ENCODE results near the gene TRPM2. TPM values are rescaled to one million over a fixed set of nuclear protein-coding genes. Genes with fewer than 3 reads are reported as not detected.
A peak's percentile ranks its signal among the peaks of the same experiment; 100 is the strongest.
"Not testable (repeated sequence)": the region's sequence is repeated elsewhere in the genome, so short reads cannot be mapped to it uniquely, and the experiment has no call there.

The TRPM2 gene
- total RNA-seq, 1 experiment from 2014 or later: not detected

DNA sequence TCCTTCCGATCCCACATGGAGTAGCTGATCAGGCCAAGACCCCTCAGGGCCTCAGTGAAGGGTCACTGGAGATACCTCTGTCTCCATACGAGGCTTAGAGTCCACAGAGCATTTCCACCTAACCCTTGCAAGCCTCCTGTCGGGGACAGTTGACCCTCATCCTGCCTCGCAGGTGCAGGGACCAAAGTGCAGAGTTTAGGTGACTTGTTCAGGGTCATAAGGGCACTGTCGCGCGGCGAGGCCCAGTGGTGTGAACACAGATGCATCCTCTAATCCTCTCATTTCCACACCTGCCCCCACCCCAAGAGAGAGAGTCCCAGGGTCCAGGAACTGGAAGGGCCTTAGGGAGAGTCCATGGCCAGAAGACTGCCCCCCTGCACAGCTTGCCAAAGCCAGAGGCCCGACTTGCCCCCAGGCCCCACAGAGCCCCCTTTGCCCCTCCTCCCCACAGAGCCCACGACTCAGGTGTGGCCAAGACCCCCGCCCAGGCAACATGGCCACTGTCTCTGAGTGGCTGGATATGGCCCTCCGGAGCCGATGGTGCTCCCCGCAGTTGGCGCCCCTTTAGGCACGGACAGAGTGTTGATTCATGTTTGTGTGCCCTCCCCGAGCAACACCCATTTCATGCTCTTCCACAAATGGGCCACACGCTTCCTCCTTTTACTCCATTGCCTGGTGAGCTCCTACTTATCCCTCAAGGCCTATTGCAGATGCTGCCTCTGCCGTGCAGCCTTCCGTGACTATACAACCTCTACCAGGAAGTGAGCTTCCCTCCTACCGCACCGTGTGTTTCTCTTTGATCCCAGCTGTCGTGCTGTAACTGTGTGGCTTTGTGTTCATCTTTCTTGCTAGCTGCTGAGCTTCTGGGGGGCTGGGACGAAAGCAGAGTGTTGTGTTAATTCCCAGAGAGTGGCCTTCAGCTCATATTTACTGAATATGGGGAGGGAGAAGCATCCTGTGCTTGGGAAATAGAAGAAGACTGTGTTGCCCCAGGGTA is 1.7 kb downstream of the TRPM2 start:
- DNase-seq (ENCODE audit: low read depth): no peak

DNA sequence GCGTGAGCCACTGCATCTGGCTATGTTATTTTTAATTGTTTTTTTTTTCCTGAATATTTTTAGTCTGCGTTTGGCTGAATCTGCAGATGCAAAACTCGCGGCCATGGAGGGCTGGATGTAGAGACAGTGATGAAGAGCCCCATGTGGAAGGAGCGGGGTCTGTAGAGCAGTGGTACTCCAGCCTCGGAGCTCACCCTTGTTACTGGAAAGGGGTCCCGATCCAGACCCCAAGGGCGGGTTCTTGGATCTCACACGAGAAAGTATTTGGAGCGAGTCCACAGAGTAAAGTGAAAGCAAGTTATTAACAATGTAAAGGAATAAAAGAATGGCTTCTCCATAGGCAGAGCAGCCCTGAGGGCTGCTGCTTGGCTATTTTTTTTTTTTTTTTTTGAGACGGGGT is 2.7 kb downstream of the TRPM2 start:
- DNase-seq (ENCODE audit: low read depth): no peak

DNA sequence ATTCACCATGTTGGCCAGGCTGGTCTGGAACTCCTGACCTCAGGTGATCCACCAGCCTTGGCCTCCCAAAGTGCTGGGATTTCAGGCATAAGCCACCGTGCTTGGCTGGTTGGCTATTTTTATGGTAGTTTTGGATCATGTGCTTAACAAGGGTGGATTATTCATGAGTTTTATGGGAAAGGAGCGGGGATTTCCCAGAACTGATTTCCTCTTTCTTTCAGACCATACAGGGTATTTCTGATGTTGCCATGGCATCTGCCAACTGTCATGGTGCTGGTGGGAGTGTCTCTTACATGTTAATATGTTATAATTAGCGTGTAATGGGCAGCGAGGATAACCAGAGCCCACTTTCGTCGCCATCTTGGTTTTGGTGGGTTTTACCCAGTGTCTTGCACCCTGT is 3.2 kb downstream of the TRPM2 start:
- no peak for DNase-seq (ENCODE audit: low read depth)

DNA sequence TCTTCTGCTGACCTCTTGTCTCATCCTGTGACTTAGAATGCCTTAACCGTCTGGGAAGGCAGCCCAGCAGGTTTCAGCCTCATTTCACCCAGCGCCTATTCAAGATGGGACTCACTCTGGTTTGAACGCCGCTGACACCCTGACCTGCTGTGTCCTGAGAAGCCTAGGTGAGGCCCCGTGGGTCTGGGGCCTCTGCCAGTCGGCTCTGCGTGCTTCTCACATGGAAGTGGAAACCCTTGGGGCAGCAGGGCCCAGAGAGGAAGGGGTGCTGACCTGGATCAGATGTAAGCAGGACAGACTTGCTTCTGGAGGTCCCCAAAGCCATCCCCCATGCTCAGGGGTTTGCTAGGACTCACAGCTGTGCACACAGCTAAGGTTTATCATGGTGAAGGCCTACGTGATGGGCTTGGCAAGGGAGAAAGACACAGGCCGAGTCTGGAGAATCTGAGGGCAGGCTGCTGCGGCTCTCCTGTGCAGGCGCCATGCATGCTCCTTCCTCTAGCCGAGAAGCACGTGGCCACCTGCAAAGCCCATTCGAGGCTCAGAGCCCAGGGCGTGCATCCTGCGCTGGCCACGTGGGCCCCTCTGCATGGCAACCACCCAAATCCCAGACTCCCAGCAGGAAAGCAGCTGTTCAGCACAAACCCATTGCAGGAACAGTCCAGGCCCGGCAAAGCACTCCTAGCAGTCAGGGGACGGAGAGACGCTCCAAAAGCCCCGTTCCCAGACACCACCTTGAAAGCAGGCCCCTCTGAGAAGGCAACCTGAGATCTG is 3.8 kb downstream of the TRPM2 start:
- DNase-seq (ENCODE audit: low read depth): no peak

DNA sequence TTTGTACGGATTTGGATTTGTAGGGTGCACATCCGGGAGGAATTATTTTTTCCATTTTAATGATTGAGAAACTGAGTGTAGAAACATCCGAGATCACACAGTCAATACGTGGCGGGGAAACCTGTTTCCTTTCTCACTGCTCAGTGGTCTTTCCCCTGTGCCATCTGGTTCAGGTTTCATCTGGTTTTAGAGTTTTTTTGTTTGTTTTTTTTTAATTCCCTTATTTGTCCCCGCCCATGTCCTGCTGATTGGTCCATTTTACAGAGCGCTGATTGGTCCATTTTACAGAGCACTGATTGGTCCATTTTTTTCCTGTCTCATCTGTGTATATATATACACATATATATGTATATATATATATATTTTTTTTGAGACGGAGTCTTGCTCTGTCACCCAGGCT is 6.0 kb downstream of the TRPM2 start:
- DNase-seq (ENCODE audit: low read depth): no peak

DNA sequence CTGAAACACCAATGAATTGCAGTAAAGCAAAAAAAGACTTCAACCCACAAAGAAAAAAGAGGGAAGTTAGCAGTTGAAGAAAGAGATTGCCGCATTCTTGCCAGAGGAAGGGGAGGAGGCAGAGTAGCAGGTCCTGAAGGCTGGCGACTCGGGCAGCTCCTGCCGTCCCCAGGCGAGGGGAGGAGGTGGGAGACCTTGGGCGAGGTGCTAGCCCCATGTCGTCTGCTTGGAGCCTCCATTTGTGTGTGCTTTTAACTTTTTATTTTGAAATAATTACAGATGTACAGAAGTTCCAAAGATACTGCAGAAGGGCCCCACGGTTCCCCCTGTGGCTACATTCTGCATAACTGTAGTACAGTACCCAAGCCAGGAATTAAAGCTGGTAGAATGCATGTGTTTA is 6.7 kb downstream of the TRPM2 start:
- DNase-seq (ENCODE audit: low read depth): no peak

DNA sequence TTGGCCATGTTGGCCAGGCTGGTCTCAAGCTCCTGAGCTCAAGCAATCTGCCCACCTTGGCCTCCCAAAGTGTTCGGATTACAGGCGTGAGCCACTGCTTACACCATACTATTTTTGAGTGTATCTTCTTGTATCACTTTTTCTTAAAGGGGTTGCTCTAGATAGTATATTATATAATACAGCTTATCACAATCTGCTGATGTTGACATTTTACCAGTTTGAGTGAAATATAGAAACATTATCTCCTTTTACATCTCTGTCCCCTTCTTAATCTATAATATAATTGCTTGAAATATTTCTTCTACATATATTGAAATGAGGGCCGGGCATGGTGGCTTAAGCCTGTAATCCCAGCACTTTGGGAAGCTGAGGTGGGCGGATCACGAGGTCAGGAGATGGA is 8.5 kb downstream of the TRPM2 start:
- not testable (repeated sequence) for DNase-seq (ENCODE audit: low read depth)

DNA sequence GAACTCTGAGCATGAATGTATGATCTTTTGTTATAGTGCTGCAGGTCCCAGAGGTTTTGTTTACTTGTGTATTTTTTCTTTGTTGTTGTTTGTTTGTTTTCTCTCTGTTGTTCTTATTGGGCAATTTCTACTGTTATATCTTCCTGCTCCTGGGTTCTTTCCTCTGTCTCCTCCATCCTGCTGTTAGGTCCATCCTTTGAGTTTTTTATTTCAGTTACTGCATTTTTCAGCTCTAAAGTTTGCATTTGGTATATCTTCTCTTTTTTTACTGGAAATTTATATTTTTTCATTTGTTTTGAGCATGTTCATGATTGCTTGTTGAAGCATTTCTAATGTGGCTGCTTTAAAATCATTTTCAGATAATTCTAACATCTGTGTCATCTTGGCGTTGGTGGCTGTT is 9.9 kb downstream of the TRPM2 start:
- no peak for DNase-seq (ENCODE audit: low read depth)

DNA sequence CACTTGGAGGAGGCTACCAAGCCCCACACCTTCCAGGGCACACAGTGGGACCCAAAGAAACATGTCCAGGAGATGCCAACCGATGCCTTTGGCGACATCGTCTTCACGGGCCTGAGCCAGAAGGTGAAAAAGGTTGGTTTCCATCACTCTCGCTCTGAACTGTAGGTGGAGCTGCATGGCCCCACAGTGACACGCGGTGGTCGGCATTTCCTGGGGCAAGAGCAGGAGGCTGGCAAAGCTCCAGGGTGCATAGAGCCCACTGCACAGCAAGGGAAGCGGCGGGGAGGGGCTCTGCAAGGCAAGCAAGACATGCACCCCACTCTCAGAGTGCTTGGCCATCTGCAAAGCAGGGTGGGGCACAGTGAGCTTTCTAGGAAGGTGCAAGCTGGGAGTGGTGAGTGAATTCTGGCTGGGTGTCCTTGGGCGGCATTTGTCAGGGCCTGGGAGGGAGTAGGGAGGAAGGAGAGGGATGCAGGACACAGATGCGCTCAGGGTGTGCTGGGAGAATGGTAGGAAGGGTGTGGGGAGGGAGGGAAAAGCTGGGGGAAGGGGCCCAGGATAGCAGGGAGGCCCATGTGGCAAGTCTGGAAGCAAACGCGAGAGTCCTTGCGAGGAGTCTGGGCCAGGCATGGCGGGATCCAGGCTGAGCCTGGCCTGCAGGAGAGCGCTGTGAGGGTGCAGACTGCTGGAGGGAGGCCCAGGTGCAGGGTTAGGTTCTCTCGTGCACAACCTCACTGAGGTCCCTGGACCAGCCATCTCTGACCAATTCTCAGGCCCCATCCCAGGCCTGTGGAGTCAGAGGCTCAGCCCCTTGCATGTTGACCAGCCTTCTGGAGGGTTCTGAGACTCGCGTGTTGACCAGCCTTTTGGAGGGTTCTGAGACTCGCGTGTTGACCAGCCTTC is 11.0 kb downstream of the TRPM2 start:
- DNase-seq (ENCODE audit: low read depth): no peak

DNA sequence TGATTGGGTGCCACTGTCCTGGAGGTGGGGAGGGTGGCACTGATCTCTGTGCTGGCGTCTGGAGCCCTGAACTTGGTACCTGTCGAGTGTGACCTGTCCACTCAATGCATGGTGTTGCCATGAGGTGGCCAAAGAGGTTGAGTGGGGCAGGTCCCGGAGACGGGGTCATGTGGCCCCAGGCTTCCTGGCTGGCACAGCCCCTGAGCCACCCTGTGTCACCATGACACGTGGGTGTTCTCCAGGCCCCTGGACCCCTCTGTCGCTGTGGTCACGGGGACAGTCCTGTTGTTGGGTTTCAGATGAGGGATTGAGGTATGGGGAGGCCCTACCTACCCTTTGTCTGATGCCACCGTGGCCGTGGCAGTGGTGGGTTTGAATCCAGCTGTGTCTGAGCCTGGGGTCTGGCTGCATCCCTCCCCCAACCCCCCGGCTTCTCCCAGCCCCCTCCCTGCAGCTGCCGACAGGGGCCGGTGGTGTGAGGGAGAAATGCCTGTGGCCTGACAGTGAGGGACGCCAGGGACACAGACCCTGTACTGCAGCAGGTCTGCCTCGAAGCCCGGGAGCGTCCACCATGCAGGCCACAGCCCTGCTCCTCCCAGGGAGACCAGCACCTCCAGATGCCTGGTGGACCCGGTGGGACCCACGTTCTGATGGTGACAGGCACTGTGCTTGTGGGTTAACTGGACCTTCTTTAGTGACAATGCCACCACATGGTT is 12.0 kb downstream of the TRPM2 start:
- DNase-seq (ENCODE audit: low read depth): no peak

DNA sequence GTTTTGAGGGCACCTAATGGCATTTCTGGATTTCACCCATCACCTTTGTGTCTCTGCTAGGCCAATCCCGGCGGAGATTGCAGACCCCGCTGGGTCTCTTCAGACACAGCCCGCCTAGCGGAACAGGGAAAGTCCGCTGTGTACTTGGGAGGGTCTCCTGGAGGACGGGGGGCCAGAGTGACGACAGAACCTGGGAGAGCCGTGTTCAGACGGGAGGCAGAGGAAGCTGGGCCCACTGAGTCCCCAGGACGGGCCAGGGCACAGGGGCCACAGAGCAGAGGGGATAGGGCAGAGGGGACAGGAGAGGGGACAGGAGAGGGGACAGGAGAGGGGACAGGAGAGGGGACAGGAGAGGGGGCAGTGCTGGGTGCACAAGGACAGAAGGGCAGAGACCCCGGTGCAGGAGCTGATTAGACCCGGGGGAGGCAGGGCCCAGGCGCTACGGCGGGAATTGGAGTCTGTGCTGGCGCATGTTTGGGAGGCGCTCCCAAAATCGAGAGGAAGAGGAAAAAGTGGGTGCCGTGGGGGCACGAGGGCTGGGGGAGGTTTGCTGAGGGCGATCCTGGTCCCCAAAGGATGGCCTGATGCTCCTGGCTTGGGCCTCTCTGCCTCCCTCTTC is 12.7 kb downstream of the TRPM2 start:
- no peak for DNase-seq (ENCODE audit: low read depth)

DNA sequence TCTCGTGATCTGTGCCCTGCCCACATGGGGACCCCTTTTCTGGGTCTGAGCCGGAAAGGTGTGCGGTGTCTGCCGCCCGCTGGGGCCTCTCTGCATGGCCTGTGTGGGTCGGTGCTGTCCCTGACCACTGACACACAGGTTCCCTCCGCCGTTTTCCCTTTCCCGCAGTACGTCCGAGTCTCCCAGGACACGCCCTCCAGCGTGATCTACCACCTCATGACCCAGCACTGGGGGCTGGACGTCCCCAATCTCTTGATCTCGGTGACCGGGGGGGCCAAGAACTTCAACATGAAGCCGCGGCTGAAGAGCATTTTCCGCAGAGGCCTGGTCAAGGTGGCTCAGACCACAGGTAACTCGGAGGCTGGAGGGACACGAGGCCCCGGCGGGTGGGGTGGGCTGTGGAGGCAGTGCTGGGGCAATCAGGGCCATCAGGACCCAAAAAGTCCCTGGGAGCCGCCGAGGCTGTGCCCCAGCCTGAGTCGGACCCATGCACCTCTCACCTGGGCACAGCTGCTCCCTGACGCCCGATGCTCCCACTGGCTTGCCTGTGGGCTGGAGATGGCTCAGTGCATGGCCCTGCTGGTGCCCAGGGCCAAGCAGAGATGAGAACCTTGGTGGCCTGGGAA is 13.3 kb downstream of the TRPM2 start:
- no peak for DNase-seq (ENCODE audit: low read depth)

DNA sequence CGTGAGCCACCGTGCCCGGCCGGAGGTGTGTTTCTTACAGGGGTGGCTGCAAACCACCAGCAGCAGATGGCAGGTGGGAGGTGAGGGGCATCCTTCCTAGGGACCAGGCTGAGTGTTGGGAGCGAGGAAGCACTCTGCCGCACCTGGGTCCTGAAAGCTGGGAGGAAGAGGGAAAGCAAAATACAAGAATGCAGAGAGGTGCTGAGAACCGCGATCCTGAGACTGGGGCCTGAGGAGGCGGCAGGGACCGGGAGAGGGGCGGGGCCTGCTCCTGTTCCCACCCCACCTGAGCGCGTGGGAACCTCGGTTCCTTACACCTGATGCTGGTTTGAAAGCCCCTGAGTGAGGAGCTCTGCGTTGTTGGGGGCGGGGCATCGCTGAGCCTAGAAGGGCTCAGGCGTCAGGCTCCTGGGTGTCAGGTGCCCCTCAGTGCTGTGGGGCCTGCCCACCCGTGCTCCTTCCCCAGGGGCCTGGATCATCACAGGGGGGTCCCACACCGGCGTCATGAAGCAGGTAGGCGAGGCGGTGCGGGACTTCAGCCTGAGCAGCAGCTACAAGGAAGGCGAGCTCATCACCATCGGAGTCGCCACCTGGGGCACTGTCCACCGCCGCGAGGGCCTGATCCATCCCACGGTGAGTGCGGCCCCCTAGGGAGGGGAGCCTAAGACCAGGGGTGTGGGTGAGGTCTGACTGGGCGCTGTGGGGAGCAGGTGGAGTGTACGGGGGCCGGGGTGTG is 15.5 kb downstream of the TRPM2 start:
- DNase-seq (ENCODE audit: low read depth): no peak

DNA sequence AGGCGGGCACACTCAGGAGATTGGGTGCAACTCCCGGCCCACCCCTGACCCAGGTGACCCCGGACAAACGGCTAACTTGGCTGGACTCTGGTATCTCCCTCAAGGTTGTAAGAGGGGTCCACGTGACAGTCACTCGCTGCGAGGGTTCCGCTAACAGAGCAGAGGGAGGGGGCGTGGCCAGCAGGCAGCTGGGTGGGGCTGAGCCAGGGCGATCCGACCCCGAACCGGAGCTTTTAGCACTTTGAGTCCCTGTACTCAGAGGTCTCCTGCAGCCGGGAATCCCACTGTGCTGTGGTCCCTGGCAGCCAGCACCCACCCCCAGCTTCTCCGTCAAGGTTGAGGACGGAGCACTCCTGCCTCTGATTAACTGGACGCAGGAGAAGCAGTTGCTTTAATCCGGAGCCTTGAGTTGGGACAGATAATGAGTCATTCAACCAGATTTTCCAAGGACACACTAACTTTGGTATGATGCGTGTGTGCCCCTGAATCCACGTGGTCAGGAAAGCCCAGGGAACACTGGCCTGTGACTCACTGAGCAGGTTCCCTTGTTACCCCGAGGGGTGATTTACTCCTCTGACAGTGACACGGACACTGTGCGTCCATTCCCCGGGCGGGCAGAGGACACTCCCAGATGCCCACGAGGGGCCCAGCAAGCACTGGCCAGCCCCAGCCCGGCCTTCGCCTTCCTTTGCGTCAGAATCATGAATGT is 16.8 kb downstream of the TRPM2 start:
- peak; percentile 53 for DNase-seq (ENCODE audit: low read depth)

DNA sequence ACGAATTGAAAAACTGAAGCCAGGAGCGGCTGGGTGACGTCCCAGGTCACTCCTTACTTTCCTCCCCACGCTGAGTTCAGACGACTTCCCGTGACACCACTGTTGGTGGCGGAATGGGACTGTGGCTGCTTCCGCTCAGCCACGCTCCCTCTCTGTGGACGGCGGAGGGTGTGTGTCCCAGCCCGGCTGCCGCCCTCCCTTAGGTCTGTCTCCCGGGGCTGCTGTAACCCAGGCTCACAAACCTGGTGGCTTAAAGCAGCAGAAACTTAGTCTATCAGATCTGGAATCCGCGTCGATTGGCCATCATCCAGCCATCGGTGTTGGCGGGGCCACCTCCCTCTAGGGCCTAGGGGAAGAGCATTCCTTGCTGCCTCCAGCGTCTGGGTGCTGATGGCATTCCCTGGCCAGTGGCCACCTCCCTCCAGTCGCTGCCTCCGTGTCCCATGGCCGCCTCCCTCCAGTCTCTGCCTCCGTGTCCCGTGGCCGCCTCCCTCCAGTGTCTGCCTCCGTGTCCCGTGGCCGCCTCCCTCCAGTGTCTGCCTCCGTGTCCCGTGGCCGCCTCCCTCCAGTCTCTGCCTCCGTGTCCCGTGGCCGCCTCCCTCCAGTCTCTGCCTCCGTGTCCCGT is 17.5 kb downstream of the TRPM2 start:
- DNase-seq (ENCODE audit: low read depth): no peak

DNA sequence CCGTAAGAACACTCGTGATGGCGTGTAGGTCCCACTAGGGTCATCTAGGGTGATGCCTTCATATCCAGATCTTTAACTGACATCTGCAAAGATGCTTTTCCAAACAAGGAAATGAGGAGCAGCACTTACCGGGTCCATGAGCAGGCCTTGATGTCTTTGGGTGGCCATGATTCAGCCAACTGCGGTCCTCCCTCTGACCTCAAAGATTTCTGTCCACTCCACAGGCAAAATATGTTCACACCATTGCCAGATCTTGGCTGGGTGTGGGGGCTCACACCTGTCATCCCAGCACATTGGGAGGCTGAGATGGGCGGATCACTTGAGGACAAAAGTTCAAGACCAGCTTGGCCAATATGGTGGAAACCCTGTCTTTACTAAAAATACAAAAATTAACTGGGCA is 18.2 kb downstream of the TRPM2 start:
- no peak for DNase-seq (ENCODE audit: low read depth)

DNA sequence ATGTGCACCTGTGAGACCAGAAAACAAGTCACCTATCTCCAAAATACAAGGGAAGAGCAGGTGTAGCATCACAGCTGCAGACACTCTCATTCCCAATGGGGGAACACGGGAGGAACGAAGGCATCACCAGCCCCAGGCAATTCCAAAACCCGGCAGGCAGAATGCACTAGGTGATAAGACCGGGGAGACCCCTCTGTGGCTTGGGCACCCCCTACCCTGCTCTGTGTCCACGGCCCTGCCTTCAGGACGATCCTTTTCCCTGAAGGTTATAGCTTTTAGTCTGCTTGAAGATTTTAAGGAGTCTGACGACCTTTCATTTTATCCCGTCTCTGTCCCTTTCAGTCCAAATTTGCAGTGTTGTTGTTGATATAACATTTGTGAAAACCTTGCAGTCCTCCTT is 19.2 kb downstream of the TRPM2 start:
- no peak for DNase-seq (ENCODE audit: low read depth)

DNA sequence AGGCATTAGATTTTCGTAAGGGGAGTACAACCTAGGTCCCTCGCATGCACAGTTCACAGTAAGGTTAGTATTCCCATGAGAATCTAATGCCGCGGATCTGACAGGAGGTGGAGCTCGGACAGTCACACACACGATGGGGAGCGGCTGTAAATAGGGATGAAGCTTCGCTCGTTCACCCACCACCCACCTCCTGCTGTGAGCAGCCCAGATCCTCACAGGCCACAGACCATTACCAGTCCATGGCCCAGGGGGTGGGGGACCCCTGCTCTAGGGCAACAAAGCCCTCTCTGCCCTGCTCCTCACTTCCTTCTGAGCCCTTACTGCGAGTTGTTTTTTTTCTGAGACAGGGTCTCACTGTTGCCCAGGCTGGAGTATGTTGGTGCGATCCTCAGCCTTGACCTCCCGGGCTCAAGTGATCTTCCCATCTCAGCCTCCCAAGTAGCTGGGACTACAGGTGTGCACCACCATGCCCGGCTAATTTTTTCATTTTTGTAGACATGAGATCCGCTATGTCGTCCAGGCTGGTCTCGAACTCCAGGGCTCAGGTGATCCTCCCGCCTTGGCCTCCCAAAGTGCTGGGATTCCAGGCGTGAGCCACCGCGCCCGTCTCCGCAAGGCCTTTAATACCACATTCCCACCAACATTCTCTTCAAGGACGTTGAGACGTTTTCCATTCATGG is 21.3 kb downstream of the TRPM2 start:
- DNase-seq (ENCODE audit: low read depth): no peak
